NCI-H748 (cell line): ENCODE data around the gene GAB3.

ENCODE experiments used
- DNase-seq: peaks from one replicate; lab custom pipeline; 2025; ENCODE audit not compliant: unreplicated experiment; lab: John Stamatoyannopoulos, UW

GAB3 gene

GRCh38 chrX:154750301-154751202 lies at the start of gene GAB3:
GAB3 (minus strand) TSS chrX:154751077; CDS start chrX:154751025, 52 bp downstream.
- peak; percentile 62 for DNase-seq

- peak; percentile 100 for DNase-seq
These were observed 48.9 kb upstream of the GAB3 start for GRCh38 chrX:154799556-154800348.

- DNase-seq: no peak
These were observed 46.1 kb upstream of the GAB3 start for GRCh38 chrX:154797006-154797405.

GRCh38 chrX:154795016-154795415 lies 44.1 kb upstream of the GAB3 start:
- DNase-seq: no peak

- DNase-seq: peak; percentile 42
These were observed 42.4 kb upstream of the GAB3 start for GRCh38 chrX:154793084-154793795.

- no peak for DNase-seq
These were observed 41.1 kb upstream of the GAB3 start for GRCh38 chrX:154791939-154792338.

- DNase-seq: no peak
These were observed 40.6 kb upstream of the GAB3 start for GRCh38 chrX:154791467-154791866.

- no peak for DNase-seq
These were observed 34.8 kb upstream of the GAB3 start for GRCh38 chrX:154785716-154786115.

- DNase-seq: no peak
These were observed 33.5 kb upstream of the GAB3 start for GRCh38 chrX:154784149-154784995.

- DNase-seq: no peak
These were observed 30.1 kb upstream of the GAB3 start for GRCh38 chrX:154780968-154781367.

- no peak for DNase-seq
These were observed 28.4 kb upstream of the GAB3 start for GRCh38 chrX:154779261-154779660.

- no peak for DNase-seq
These were observed 25.9 kb upstream of the GAB3 start for GRCh38 chrX:154776753-154777152.

GRCh38 chrX:154775419-154776349 lies 24.8 kb upstream of the GAB3 start:
- no peak for DNase-seq

- no peak for DNase-seq
These were observed 23.7 kb upstream of the GAB3 start for GRCh38 chrX:154774622-154775021.

GRCh38 chrX:154762537-154763296 lies 11.8 kb upstream of the GAB3 start, which contains the start of gene DKC1:
DKC1 (plus strand) TSS chrX:154762864; CDS start chrX:154762966, 102 bp downstream.
- DNase-seq: peak; percentile 98

- DNase-seq: peak; percentile 72
These were observed 11.2 kb upstream of the GAB3 start for GRCh38 chrX:154761977-154762536.

- DNase-seq: no peak
These were observed 7.8 kb upstream of the GAB3 start for GRCh38 chrX:154758696-154759095.

GRCh38 chrX:154751669-154752271 lies 893 bp upstream of the GAB3 start:
- DNase-seq: peak; percentile 33
